Gastroesophageal sphincter (tissue), 3 donors: ENCODE data around the gene RRP12.

Source experiments
- EP300 ChIP-seq: sonication (generic); formaldehyde crosslinking; IDR thresholded peaks from one replicate; pipeline ENCODE4 v1.6.1; 2017; ENCODE audit warnings: antibody characterized with exemption, mild to moderate bottlenecking
- POLR2A ChIP-seq, 2 donors: fragments of 450-650 bp; IDR thresholded peaks; one replicate each; pipeline ENCODE4 v1.6.1; 2017; ENCODE audit warnings: antibody characterized with exemption in 2 of 2, mild to moderate bottlenecking in 2 of 2, moderate library complexity in 1 of 2
- POLR2AphosphoS5 ChIP-seq: sonication (generic); formaldehyde crosslinking; IDR thresholded peaks from one replicate; pipeline ENCODE4 v1.6.1; 2017; ENCODE audit warnings: antibody characterized with exemption
- TF ChIP-seq, protein P1 (sequence below), 4 experiments: fragments of 200-600 bp in 2 of 4; fragments of 450-650 bp in 2 of 4; sonication (generic) in 1 of 4; IDR thresholded peaks; one replicate each; pipeline ENCODE4 v1.5.1; 2017 to 2019; ENCODE audit warnings: antibody characterized with exemption in 4 of 4, mild to moderate bottlenecking in 2 of 4, moderate library complexity in 2 of 4

DNA sequence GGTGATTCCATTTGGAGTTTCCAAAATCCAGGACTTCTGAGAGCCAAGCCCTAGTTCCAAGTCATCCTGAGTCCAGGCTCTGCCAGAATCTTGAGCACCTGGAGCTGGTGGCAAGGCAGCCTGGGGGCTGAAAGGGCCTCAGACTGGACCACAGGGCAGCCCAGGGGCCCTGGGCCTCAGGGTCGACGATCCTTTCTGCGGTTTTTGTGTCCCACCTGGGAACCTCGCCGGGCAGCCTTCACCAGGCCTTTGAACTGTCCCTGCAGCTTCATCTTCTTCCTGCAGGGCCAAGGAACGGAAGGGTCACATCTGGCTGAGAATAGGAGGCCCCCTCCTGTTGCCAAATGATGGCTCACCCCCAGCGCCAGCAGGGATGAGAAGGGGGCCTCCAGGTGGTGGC lies 44.2 kb downstream of the RRP12 start:
- TF ChIP-seq, protein P1, sequence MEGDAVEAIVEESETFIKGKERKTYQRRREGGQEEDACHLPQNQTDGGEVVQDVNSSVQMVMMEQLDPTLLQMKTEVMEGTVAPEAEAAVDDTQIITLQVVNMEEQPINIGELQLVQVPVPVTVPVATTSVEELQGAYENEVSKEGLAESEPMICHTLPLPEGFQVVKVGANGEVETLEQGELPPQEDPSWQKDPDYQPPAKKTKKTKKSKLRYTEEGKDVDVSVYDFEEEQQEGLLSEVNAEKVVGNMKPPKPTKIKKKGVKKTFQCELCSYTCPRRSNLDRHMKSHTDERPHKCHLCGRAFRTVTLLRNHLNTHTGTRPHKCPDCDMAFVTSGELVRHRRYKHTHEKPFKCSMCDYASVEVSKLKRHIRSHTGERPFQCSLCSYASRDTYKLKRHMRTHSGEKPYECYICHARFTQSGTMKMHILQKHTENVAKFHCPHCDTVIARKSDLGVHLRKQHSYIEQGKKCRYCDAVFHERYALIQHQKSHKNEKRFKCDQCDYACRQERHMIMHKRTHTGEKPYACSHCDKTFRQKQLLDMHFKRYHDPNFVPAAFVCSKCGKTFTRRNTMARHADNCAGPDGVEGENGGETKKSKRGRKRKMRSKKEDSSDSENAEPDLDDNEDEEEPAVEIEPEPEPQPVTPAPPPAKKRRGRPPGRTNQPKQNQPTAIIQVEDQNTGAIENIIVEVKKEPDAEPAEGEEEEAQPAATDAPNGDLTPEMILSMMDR (IDR thresholded peaks at IDR 0.05) = no peak
- no peak for TF ChIP-seq POLR2A (IDR thresholded peaks at IDR 0.05)
- TF ChIP-seq POLR2AphosphoS5 = no peak
- no peak for TF ChIP-seq EP300
